ENCODE results near the gene PTGR2. TPM values are rescaled to one million over a fixed set of nuclear protein-coding genes. Genes with fewer than 3 reads are reported as not detected.
A peak's percentile ranks its signal among the peaks of the same experiment; 100 is the strongest.

PTGR2 gene
- total RNA-seq, 1 experiment from 2014 or later, result 6.7 TPM

- DNase-seq, result peak; percentile 77
- no CpG with 5 or more reads among the region's 7 CpGs for WGBS (ENCODE audit: extremely low coverage, insufficient read length, low lambda C conversion rate)
- Histone ChIP-seq H3T11ph (ENCODE audit: low read length) (no peak overlapping the region), H3K4ac (ENCODE audit: low read depth, low read length) (no peak overlapping the region), H2BK20ac (ENCODE audit: low read depth, low read length, poor library complexity, severe bottlenecking) (no peak overlapping the region), H3K23ac (ENCODE audit: insufficient read length, low read depth, low read length) (no peak overlapping the region), H2AFZ (ENCODE audit: low read length) (no peak overlapping the region), H3K9me3 (ENCODE audit: control insufficient read depth, low read depth, low read length) (no peaks in the 10 kb centered on the region), H3K4me1 (ENCODE audit: insufficient read depth, low read length) (no peaks in the 10 kb centered on the region), H3K9ac (ENCODE audit: extremely low read depth, insufficient read length, low read length) (no peak overlapping the region), H2BK5ac (ENCODE audit: insufficient read length, low read length) (no peak overlapping the region), H3K4me2 (ENCODE audit: insufficient read depth, insufficient read length, low read length) (no peak overlapping the region), H2AK5ac (ENCODE audit: insufficient read length, low read length) (no peak overlapping the region), H3K14ac (ENCODE audit: insufficient read depth, low read length) (no peak overlapping the region), H3K27ac (ENCODE audit: insufficient read length, low read depth, low read length) (no peak overlapping the region), H2BK15ac (ENCODE audit: low read depth, low read length) (no peak overlapping the region), H4K91ac (ENCODE audit: insufficient read length, low read depth, low read length) (no peak overlapping the region), H3K18ac (ENCODE audit: insufficient read length, low read depth, low read length) (no peak overlapping the region), H3K27me3 (ENCODE audit: insufficient read depth, low read length) (no peaks in the 10 kb centered on the region), H3K79me1 (ENCODE audit: insufficient read depth, low read depth, low read length, poor library complexity, severe bottlenecking) (no peaks in the 10 kb centered on the region), H4K20me1 (ENCODE audit: control insufficient read depth, insufficient read depth, insufficient read length) (no peaks in the 10 kb centered on the region), H4K5ac (ENCODE audit: insufficient read length, low read depth, low read length) (no peak overlapping the region), H2BK120ac (ENCODE audit: low read depth, low read length, poor library complexity, severe bottlenecking) (no peak overlapping the region), H4K8ac (replicated peaks; ENCODE audit: insufficient read length, low read depth, low read length) (no peak overlapping the region), H2BK12ac (ENCODE audit: insufficient read length, low read depth, low read length) (no peak overlapping the region), H3K56ac (ENCODE audit: insufficient read length, low read depth, low read length) (no peak overlapping the region), H3K23me2 (ENCODE audit: insufficient read length, low read depth, low read length, poor library complexity, severe bottlenecking) (no peaks in the 10 kb centered on the region), H3K79me2 (ENCODE audit: insufficient read depth, low read length) (no peaks in the 10 kb centered on the region)
- peak; percentile 88 for TF ChIP-seq CTCF (conservative IDR thresholded peaks at IDR 0.05)
- no peaks in the 10 kb centered on the region for H3K9me3 Mint-ChIP-seq
- no peak overlapping the region for H3K4me3 Mint-ChIP-seq
- H3K27me3 Mint-ChIP-seq (ENCODE audit: low read depth), result peaks cover 2% of the 10 kb centered on the region
- no peaks in the 10 kb centered on the region for H3K36me3 Mint-ChIP-seq (ENCODE audit: insufficient read depth in 1 of 3, low read depth in 3 of 3)
- H3K4me1 Mint-ChIP-seq, result no peaks in the 10 kb centered on the region
- no peak overlapping the region for H3K27ac Mint-ChIP-seq
Observed at GRCh38 chr14:73825551-73826188, 26.0 kb upstream of the PTGR2 start.
